GM21423 (cell line): ENCODE results near the gene CNTN5.

Experiments
- ATAC-seq: cut with Tn5 transposase; IDR thresholded peaks from one replicate; pipeline ENCODE4 v1.9.1; 2021; ENCODE audit warnings: mild to moderate bottlenecking, moderate library complexity; ENCODE audit not compliant: unreplicated experiment

The CNTN5 gene

DNA sequence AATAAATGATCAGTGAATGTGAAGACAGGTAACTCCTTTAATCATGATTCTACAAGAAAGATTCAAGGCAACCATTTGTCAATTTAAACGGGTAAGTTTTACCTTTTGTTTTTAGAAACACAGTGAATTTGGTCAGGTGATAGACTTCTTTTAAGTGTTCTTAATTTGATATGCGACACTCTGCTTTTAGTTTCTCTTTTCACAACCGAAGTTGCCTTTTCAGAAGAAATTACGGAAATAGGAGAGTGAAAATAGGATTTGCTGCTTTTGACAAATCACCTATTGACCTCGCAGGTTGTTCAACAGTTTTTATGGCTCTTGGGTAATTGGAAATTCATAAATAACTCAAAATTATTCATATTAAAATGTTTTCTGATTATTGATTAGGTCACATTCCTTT, 142.1 kb downstream of the CNTN5 start:
- no peak for ATAC-seq

DNA sequence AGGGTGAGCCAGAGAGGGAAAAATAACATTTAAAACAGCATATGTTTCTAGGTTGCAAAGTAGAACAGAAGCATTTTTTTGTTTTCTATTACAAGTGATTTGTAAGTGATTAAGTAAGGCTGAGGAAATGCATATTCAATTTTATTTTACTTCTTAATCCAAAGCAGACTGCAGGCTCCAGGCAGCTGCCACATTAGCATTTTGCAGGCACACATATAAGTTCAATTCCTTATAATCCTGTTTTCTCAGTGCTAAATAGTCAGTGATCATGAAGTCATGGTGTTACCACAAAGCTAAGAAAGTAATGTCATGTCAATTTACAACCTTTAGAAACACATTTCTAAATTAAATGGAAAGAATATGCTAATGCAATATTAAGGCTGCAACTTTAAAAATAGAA, 149.8 kb downstream of the CNTN5 start:
- ATAC-seq, result no peak

GRCh38 chr11:99171330-99171729, 150.6 kb downstream of the CNTN5 start:
- ATAC-seq, result no peak

DNA sequence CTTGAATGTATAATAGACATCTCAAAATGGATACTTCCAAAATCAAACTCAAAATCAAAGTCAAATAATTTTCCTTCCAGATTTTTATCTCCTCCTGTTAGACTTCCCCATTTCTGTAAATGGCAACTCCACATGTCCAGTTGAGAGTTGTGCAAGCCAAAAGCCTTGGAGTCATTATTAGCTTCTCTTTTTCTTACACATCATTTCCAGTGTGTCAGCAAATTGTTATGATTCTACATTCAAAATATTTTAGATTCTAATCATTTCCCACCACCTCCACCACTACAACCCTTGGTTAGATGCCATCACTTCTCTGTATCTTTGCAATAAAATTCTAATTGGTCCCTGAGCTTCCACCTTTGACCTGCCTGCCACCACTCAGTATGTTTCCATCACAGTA, 155.7 kb downstream of the CNTN5 start:
- no peak for ATAC-seq

DNA sequence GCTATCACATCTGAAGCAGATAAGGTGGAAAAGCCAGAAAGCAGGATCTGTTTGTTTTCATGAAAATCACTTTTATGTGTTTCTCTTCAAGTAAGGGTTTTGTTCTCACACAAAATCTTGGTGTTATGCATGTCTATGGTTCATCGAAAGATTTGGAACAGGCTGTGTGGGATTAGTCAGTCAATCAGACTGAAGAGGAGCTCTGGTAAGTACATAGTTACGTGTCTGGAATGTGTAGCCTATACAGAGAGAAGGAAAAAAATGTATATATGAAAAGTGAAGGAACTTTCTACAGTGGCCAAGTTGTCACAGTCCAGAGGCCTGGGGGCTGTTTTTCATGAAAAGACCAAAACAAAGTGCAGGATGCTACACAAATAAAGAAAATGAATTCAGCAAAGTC, 156.7 kb downstream of the CNTN5 start:
- no peak for ATAC-seq

GRCh38 chr11:99184146-99184545, 163.4 kb downstream of the CNTN5 start:
- no peak for ATAC-seq

- no peak for ATAC-seq
These were observed 167.5 kb downstream of the CNTN5 start for GRCh38 chr11:99188221-99188620.

- ATAC-seq, result no peak
These were observed 172.0 kb downstream of the CNTN5 start for GRCh38 chr11:99192716-99193115.

DNA sequence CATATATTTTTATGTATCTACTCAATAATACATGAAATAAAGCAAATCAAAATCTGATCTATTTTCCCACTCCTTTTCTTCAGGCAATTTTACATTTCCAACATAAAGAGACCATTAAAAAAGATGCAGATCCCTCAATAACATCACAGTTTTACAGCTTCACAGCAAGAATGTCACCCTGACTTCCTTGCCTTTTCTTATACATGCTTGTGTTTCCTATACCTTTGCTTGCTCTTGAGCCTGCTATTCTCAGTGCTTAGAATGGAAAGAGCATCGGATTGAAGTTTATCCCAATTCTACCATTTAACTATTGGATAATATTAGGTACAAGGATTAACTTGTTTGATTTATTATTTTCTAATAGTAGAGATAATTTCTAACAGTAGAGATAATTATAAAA, 176.7 kb downstream of the CNTN5 start:
- ATAC-seq, result no peak

DNA sequence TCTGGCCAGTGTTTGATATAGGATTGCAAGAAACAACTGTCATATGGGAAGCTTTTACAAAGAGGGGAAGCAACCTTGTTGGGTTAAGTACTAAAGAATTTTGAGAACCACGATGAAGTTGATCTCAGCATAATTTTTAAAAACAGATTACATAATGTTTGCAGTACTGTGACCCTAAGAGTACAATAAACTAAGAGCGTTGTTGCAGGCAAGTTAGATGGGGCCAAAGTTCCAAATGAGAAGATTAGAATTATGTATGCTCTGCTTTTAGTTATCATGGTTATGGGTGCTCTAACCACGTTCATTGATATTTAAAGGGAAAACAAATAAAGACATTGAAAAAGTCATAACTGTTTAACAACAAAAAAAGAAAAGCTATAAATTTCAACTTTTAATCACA, 177.5 kb downstream of the CNTN5 start:
- ATAC-seq, result no peak

DNA sequence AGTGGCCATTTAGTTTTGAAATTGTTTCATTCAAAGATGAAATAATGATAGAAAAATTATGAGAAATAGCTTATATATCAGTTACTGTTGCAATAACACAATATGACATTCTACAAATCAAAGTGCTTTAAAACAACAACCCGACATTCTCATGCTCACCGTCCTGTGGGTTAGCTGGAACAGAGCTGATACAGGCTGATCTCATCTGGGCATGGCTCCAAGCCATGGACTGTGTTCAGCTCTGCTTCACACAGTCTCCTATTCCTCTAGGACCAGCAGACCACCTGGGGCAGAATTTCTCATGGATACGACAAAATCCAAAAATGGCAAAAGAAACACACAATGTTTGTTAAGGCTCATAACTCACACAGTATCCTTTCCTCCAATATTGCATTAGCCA, 178.6 kb downstream of the CNTN5 start:
- no peak for ATAC-seq

- no peak for ATAC-seq
These were observed 180.0 kb downstream of the CNTN5 start for GRCh38 chr11:99200720-99201119.

DNA sequence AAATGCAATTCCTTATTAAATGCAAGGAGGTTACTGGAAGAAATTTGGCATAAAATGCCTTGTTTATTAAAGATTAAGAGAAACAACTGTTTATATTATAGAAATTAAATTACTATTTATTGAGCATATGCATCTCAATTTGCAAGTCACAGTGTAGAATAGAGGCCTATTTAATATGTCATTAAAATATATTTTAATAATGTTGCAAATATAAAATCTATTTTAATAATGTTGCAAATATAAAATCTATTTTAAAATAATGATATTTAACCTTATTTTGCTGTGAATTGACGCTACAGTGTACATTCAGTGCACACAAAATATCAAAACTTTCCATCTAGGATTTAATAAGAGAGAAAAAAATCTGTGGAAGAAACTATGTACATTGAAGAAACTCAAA, 188.1 kb downstream of the CNTN5 start:
- ATAC-seq, result no peak

- no peak for ATAC-seq
These were observed 208.8 kb downstream of the CNTN5 start for GRCh38 chr11:99229544-99229943.

DNA sequence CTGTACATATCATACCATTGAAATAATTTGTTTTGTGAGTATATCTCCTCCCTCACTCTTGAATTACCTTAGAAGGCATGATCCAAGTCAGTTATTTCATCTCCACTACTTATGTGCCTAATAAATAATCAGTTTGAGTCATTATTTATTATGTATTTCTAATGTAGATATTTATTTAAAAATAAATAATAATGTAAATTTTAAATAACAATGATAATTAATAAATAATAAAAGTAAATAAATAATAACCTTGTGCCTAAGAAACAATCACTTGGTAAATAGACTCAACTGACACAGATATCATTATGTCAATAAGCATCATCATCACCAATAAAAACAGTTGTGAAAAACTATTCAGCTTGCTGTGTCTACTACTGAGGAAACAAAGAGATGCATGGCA, 213.8 kb downstream of the CNTN5 start:
- ATAC-seq, result no peak

- no peak for ATAC-seq
These were observed 217.7 kb downstream of the CNTN5 start for GRCh38 chr11:99238401-99238800.

DNA sequence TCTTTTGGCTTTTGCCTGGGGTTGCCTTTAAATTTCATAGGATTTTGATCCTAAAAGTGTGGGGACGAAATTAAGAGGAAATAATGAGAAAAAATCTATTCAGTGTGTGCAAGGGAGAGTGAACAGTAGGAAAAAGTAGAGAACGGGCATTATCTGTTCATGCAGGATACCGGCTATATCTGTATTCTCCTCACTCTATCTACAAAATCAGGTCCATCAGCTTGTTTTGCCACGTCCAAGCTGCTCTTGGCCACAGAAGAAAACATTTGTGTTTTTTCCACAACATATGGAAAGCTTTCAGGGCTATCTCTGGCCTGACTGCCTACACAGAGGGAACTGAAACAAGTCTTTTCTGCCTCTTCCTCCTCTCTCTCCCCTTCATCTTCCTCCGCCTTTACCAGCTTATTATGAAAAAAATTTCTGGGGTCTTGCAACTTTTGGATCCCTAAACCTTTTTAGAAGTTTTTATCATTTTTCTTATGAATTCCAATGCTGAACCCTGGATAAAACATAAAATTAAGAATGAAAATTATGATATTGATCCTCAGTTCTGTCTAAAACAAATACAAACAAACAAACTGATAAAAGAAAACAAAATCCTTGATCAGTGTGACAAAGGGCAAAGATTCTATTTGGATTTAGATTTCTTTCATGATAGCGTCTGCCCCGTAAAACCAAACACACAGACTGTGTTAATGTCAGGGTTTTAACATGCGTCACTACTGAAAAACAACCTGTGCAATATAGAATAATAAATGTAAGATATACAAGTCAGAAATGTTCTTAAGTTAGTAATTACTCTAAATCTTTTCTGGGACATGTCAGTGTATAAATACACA, 219.7 kb downstream of the CNTN5 start:
- no peak for ATAC-seq

GRCh38 chr11:99241066-99241465, 220.3 kb downstream of the CNTN5 start:
- no peak for ATAC-seq

GRCh38 chr11:99244613-99245012, 223.9 kb downstream of the CNTN5 start:
- ATAC-seq, result no peak

GRCh38 chr11:99246199-99246598, 225.4 kb downstream of the CNTN5 start:
- no peak for ATAC-seq

DNA sequence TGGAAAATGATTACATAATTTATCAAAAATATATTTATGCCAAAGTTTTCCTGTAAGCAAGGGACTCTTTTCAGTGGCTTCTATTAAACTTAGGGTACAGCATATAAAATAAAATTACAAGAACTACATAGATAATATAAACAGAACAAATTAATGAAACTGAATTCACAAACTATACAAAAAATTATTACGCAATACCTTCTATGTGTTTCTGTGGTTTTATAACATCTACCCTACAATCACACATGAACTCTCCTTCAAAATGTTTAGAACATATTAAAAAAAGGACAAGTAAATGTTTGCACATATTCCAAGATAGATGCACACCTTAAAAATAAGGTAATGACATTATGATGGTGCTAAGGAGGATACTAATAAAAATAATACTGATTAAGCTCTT, 235.9 kb downstream of the CNTN5 start:
- no peak for ATAC-seq

DNA sequence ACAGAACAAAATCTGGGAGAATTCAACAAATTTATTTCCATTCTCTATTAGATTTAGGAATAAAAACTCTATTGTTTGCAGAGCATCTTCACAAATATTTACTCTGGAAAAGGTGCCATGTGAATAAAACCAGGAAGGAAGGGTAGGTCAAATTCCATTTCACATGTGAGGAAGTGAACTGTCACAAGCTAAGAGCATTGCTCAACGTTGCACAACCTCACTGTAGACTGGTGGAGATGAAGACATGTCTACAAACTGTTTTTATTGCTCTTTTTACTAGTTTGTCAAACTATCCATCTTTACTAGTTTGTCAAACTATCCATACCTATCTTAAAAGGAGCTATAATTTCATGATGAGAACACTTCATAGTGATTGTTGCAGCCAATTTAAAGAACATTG, 236.4 kb downstream of the CNTN5 start:
- no peak for ATAC-seq

- no peak for ATAC-seq
These were observed 239.9 kb downstream of the CNTN5 start for GRCh38 chr11:99260696-99261095.
